ENCODE data around the gene TP63.

DNA sequence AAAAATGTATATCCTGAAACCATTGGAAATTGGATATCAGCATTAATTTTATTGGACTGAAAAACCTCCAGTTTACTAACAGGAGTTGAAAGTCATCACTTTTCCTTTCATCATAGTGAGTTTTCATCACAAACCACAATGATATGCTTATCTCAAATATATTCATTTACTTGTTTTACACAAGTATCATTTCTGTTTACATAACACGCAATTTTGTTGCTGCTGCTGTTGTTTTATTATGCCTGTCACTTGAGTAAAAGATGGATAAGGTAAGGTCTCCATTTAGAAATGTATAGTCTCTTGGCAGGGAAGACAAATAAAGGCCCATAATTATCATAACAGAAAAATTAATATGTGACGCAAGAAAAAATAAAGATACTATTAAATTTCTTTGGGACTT, 199.2 kb downstream of the TP63 start:
- TF ChIP-seq, protein P1, sequence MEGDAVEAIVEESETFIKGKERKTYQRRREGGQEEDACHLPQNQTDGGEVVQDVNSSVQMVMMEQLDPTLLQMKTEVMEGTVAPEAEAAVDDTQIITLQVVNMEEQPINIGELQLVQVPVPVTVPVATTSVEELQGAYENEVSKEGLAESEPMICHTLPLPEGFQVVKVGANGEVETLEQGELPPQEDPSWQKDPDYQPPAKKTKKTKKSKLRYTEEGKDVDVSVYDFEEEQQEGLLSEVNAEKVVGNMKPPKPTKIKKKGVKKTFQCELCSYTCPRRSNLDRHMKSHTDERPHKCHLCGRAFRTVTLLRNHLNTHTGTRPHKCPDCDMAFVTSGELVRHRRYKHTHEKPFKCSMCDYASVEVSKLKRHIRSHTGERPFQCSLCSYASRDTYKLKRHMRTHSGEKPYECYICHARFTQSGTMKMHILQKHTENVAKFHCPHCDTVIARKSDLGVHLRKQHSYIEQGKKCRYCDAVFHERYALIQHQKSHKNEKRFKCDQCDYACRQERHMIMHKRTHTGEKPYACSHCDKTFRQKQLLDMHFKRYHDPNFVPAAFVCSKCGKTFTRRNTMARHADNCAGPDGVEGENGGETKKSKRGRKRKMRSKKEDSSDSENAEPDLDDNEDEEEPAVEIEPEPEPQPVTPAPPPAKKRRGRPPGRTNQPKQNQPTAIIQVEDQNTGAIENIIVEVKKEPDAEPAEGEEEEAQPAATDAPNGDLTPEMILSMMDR (IDR thresholded peaks at IDR 0.05) = no peak
- TF ChIP-seq POLR2A (IDR thresholded peaks at IDR 0.05) = no peak
- TF ChIP-seq POLR2AphosphoS5 (IDR thresholded peaks at IDR 0.05; ENCODE audit: insufficient read depth in 1 of 2, low read depth in 1 of 2) = no peak
